Non-pigmented ciliary epithelial cell (primary cell): ENCODE measurements around the gene FCAR.
"Not testable (repeated sequence)": the region's sequence is repeated elsewhere in the genome, so short reads cannot be mapped to it uniquely, and the experiment has no call there.

Experiments used
- DNase-seq: peaks from one replicate; pipeline ENCODE4 v3.0.0-alpha.2; 2010; ENCODE audit warnings: low read depth

The FCAR gene

DNA sequence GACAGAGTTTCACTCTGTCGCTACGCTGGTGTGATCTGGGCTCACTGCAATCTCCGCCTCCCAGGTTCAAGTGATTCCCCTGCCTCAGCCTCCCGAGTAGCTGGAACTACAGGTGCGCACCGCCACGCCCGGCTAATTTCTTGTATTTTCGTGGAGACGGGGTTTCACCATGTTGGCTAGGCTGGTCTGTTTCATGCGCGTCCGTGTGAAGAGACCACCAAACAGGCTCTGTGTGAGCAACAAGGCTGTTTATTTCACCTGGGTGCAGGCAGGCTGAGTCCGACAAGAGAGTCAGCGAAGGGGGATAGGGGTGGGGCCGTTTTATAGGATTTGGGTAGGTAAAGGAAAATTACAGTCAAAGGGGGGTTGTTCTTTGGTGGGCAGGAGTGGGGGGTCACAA, 20.1 kb downstream of the FCAR start:
- not testable (repeated sequence) for DNase-seq

DNA sequence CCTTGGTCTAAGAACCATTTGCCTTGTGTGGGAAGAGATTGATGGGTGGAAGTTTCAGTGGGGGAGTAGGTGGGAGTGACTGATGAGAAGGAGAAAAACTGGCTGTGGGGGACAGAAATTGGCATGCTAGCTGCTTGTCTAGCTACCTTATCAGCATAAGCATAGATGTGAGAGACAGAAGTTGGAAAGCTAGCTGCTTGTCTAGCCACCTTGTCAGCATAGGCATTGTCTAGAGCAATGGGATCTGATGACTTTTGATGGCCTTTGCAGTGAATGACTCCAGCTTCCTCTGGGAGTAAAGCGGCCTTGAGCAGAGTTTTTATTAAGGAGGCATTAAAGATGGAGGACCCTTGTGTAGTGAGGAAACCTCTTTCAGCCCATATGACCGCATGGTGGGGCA, 22.0 kb downstream of the FCAR start:
- no peak for DNase-seq

- DNase-seq = not testable (repeated sequence)
Measured at GRCh38 chr19:54898685-54899084, 24.6 kb downstream of the FCAR start.

DNA sequence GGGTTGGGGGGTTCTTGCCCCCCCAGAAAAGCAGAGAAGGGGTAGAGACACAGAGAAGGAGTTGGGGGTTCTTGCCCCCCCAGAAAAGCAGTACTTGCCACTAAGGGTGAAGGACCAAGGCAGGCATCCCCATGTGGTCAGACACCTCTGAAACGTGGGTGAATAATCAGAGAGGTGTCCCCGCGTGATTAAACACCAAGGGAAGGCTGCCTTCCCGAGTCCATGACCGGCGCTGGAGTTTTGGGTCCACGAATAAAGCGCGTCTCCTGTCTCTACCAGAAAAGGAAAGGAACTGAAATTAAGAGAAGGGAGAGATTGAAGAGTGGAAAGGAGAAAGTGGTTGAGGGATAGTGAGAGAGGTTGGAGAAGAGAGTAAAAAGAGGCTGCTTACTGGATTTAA, 25.6 kb downstream of the FCAR start:
- DNase-seq = not testable (repeated sequence)

GRCh38 chr19:54901153-54901552, 27.1 kb downstream of the FCAR start:
- DNase-seq = not testable (repeated sequence)

DNA sequence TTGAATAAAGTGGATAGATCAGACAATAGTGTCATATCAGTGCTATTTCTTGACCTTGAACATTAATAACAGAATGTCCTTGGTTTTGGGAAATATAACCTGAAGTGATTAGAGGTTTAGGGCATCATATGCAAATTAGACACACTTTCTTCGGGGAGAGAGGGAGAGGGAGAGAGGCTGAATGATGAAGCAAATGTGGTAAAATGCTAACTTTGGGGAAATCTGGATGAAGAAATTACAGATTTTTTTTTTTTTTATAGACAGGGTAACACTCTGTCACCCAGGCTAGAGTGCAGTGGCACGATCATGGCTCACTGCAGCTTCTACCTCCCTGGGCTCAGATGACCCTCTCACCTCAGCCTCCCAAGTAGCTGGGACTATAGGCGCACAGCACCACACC, 28.0 kb downstream of the FCAR start:
- no peak for DNase-seq

- DNase-seq = no peak
Measured at GRCh38 chr19:54903303-54903702, 29.3 kb downstream of the FCAR start.

GRCh38 chr19:54904261-54904660, 30.2 kb downstream of the FCAR start:
- not testable (repeated sequence) for DNase-seq

DNA sequence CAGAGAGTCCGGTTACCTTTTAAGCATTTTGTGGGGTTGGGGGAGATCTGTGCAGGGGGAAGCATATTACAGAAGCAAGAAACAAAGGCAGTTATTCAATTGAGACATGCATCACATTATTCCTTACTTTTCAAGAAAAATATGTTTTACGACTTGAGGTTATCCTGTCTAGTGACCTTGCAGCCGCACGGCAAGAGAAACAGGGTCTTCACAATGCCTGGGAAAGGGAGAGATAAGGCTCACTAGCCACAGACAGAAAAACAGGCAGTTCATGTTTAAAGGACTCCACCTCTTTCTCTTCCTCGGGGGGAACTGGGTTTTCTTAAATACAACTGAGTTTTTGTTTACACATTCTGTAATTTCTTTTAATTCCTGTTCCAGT, 31.4 kb downstream of the FCAR start:
- no peak for DNase-seq

DNA sequence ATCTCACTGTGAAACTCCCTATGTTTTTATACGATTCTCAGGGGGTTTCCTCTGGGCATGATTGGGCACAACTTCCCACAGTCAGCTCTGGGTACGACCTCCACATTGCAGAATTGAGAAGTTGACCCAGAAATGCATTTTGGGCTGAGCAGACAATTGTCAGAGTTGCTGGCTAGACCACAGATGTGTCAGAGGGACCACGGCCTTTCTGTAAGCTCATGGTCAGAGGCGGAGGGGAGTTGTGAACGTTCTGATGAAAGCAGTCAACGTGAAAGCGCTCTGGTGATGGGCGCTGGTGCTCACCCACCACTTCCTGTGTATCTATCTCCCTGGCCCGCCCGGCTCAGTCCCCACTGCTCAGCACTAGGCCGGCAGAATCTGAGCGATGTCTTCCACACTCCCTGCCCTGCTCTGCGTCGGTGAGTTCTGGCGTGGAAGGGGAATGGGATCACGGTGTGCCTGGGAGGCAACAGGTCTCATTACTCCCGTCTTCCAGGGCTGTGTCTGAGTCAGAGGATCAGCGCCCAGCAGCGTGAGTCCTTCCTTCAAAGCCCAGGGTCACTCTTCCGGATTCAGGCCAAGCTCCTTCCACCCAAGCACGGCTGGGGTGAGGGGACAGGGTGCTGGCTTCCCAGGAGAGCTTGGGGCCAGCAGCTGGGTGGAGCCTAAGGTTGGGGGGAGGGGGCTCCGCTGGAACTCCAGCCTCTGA, 31.9 kb downstream of the FCAR start, which contains the start of gene NCR1:
TSS of gene NCR1 (plus strand) at position 346 of the 709 bp plus-strand sequence. CDS start at position 386, 40 bp downstream.
- DNase-seq = no peak

- no peak for DNase-seq
Measured at GRCh38 chr19:54906819-54907218, 32.8 kb downstream of the FCAR start.

DNA sequence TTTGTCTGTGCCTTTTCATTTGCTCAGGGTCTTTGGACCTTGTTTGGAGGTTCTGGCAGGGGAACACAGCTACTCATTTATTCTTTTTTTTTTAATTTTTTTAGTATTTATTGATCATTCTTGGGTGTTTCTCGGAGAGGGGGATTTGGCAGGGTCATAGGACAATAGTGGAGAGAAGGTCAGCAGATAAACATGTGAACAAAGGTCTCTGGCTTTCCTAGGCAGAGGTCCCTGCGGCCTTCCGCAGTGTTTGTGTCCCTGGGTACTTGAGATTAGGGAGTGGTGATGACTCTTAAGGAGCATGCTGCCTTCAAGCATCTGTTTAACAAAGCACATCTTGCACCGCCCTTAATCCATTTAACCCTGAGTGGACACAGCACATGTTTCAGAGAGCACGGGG, 33.9 kb downstream of the FCAR start:
- not testable (repeated sequence) for DNase-seq

- no peak for DNase-seq
Measured at GRCh38 chr19:54916822-54917221, 42.8 kb downstream of the FCAR start.

GRCh38 chr19:54918499-54918898, 44.5 kb downstream of the FCAR start:
- no peak for DNase-seq

- DNase-seq = not testable (repeated sequence)
Measured at GRCh38 chr19:54919646-54920563, 45.9 kb downstream of the FCAR start.

- no peak for DNase-seq
Measured at GRCh38 chr19:54921082-54921481, 47.0 kb downstream of the FCAR start.

- DNase-seq = no peak
Measured at GRCh38 chr19:54923276-54923675, 49.2 kb downstream of the FCAR start.

DNA sequence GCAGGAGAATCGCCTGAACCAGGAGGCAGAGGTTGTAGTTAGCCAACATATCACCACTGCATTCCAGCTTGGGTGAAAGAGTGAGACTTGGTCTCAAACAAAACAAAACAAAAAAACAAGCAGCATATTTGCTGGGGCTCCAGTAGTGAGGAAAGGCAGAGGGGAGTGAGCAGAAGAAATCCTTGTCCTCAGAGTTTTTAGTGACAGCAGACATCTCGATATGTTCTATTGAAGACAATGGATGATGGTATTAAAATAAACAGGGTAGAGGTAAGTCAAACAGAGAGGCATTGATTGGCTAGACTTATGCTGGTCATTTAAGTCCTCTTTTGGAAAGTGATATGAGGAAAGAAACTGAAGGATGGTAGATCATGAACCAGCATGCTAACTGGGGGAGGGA, 54.3 kb downstream of the FCAR start:
- no peak for DNase-seq

DNA sequence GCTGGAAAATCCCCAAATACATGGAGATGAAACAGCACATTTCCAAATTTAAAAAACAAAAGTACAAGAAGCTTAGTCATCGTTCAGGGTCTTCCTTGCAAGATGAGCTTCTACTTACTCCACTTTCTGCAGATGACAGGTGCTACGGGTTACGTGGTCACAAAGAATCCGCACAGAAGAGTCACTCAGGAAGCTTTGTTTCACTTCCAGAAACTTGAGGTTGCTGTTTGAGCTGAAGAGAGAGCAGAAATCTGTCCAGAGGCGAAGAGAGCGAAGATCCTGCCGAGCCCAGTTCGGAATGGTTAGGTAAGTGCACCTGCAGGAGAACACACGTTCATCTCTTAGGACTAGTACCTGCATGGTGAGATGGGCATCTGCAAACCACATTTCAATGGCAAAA, 63.9 kb downstream of the FCAR start:
- DNase-seq = no peak

DNA sequence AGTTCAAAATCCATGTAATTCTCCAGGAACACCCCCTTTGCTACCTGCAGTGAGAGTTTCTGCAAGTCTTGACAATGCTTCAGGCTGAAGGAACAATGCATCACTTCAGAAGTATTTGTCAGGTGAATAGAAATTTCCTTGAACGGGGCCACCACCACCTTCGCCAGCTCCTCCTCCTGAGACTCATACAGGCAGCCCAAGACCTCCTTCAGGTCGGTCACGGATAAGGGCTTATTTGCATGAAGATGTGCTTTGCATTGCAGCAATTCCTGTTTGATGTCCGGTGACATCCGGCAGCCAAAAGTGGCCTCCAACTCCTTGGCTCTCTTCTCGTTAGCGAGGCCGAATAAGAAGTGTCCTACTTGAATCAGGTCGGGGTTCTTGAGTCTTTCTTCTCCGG, 64.9 kb downstream of the FCAR start:
- no peak for DNase-seq

DNA sequence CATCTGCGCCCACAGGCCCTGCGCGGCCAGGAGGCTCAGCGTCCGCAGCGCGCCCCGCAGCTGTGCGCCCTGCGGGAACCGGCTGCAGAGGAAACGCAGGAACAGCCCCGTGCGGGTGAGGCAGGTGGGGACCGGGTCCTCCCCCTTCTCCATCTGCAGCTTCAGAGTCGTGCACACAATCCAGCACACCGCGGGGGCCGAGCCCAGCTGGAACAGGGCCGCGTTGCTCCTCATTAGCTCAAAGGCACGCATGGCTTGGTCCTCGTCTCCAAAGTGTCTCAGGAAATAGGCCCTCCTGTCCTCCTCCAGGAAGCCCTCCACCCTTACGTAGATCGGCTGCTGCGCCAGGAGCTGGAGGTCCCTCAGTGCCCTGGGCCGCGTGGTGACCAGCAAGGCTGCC, 65.5 kb downstream of the FCAR start:
- not testable (repeated sequence) for DNase-seq
